ENCODE measurements around the gene IL1RAPL1.

IL1RAPL1 gene

GRCh38 chrX:29691044-29691443 lies 1103.8 kb downstream of the IL1RAPL1 start:
- Histone ChIP-seq H3K4me2 (ENCODE audit: insufficient read depth, low read length, poor library complexity, severe bottlenecking) (no peak overlapping the region), H3K36me3 (replicated peaks in 1 of 2; ENCODE audit: control insufficient read depth in 2 of 2, insufficient read depth in 2 of 2, low read length in 2 of 2) (no peaks in the 10 kb centered on the region), H3K27ac (replicated peaks; ENCODE audit: low read length) (no peak overlapping the region), H3K9ac (ENCODE audit: low read depth, low read length, poor library complexity) (no peak overlapping the region), H3K4me1 (ENCODE audit: control insufficient read depth in 2 of 2, insufficient read depth in 1 of 2, low read depth in 1 of 2, low read length in 2 of 2) (no peaks in the 10 kb centered on the region), H3K9me3 (replicated peaks in 1 of 2; ENCODE audit: control insufficient read depth in 2 of 2, insufficient read depth in 1 of 2, low read depth in 1 of 2, low read length in 2 of 2) (no peaks in the 10 kb centered on the region), H2BK5ac (ENCODE audit: low read length) (no peak overlapping the region), H2AFZ (ENCODE audit: low read length) (no peak overlapping the region), H3K14ac (ENCODE audit: low read length) (no peak overlapping the region), H2AK5ac (ENCODE audit: low read depth, low read length) (no peak overlapping the region), H4K91ac (ENCODE audit: low read depth, low read length, poor library complexity) (no peak overlapping the region), H3K23ac (ENCODE audit: low read depth, low read length, poor library complexity) (no peak overlapping the region), H2BK12ac (ENCODE audit: low read length) (no peak overlapping the region), H2BK120ac (ENCODE audit: low read depth, low read length) (no peak overlapping the region), H3K4ac (ENCODE audit: low read length) (no peak overlapping the region), H4K8ac (ENCODE audit: low read depth, low read length) (no peak overlapping the region), H2BK15ac (ENCODE audit: low read length) (no peak overlapping the region), H3K79me1 (ENCODE audit: low read depth, low read length) (no peaks in the 10 kb centered on the region), H3K18ac (ENCODE audit: low read length) (no peak overlapping the region), H3K27me3 (ENCODE audit: control insufficient read depth in 3 of 3, insufficient read depth in 3 of 3, low read depth in 1 of 3, low read length in 3 of 3) (no peaks in the 10 kb centered on the region), H3K4me3 (ENCODE audit: low read length in 2 of 2) (no peak overlapping the region)
- no CpG with 5 or more reads among the region's 3 CpGs for WGBS, 2 donors (ENCODE audit: extremely low coverage in 2 of 2, insufficient read length in 2 of 2, insufficient replicate concordance in 1 of 2)
- DNase-seq (ENCODE audit: low spot score): no peak

- Histone ChIP-seq H3K9me3 (replicated peaks in 1 of 2; ENCODE audit: control insufficient read depth in 2 of 2, insufficient read depth in 1 of 2, low read depth in 1 of 2, low read length in 2 of 2) (no peaks in the 10 kb centered on the region), H4K8ac (ENCODE audit: low read depth, low read length) (no peak overlapping the region), H2AK5ac (ENCODE audit: low read depth, low read length) (no peak overlapping the region), H3K23ac (ENCODE audit: low read depth, low read length, poor library complexity) (no peak overlapping the region), H3K79me1 (ENCODE audit: low read depth, low read length) (no peaks in the 10 kb centered on the region), H3K27ac (replicated peaks; ENCODE audit: low read length) (no peak overlapping the region), H3K9ac (ENCODE audit: low read depth, low read length, poor library complexity) (no peak overlapping the region), H2BK5ac (ENCODE audit: low read length) (no peak overlapping the region), H2BK12ac (ENCODE audit: low read length) (no peak overlapping the region), H3K36me3 (replicated peaks in 1 of 2; ENCODE audit: control insufficient read depth in 2 of 2, insufficient read depth in 2 of 2, low read length in 2 of 2) (no peaks in the 10 kb centered on the region), H3K4me1 (ENCODE audit: control insufficient read depth in 2 of 2, insufficient read depth in 1 of 2, low read depth in 1 of 2, low read length in 2 of 2) (no peaks in the 10 kb centered on the region), H2BK120ac (ENCODE audit: low read depth, low read length) (no peak overlapping the region), H2AFZ (ENCODE audit: low read length) (no peak overlapping the region), H3K4me3 (ENCODE audit: low read length in 2 of 2) (no peak overlapping the region), H3K4ac (ENCODE audit: low read length) (no peak overlapping the region), H3K27me3 (ENCODE audit: control insufficient read depth in 3 of 3, insufficient read depth in 3 of 3, low read depth in 1 of 3, low read length in 3 of 3) (no peaks in the 10 kb centered on the region), H4K91ac (ENCODE audit: low read depth, low read length, poor library complexity) (no peak overlapping the region), H2BK15ac (ENCODE audit: low read length) (no peak overlapping the region), H3K18ac (ENCODE audit: low read length) (no peak overlapping the region), H3K4me2 (ENCODE audit: insufficient read depth, low read length, poor library complexity, severe bottlenecking) (no peak overlapping the region), H3K14ac (ENCODE audit: low read length) (no peak overlapping the region)
- DNase-seq (ENCODE audit: low spot score): no peak
- no CpG with 5 or more reads among the region's 3 CpGs for WGBS, 2 donors (ENCODE audit: extremely low coverage in 2 of 2, insufficient read length in 2 of 2, insufficient replicate concordance in 1 of 2)
Observed at GRCh38 chrX:29693912-29694311, 1106.7 kb downstream of the IL1RAPL1 start.

GRCh38 chrX:29699239-29699638 lies 1112.0 kb downstream of the IL1RAPL1 start:
- Histone ChIP-seq H3K18ac (ENCODE audit: low read length) (no peak overlapping the region), H4K8ac (ENCODE audit: low read depth, low read length) (no peak overlapping the region), H3K4me3 (ENCODE audit: low read length in 2 of 2) (no peak overlapping the region), H3K79me1 (ENCODE audit: low read depth, low read length) (no peaks in the 10 kb centered on the region), H2BK120ac (ENCODE audit: low read depth, low read length) (no peak overlapping the region), H3K4ac (ENCODE audit: low read length) (no peak overlapping the region), H2AFZ (ENCODE audit: low read length) (no peak overlapping the region), H2BK5ac (ENCODE audit: low read length) (no peak overlapping the region), H3K4me2 (ENCODE audit: insufficient read depth, low read length, poor library complexity, severe bottlenecking) (no peak overlapping the region), H3K23ac (ENCODE audit: low read depth, low read length, poor library complexity) (no peak overlapping the region), H2BK15ac (ENCODE audit: low read length) (no peak overlapping the region), H3K9me3 (replicated peaks in 1 of 2; ENCODE audit: control insufficient read depth in 2 of 2, insufficient read depth in 1 of 2, low read depth in 1 of 2, low read length in 2 of 2) (no peaks in the 10 kb centered on the region), H2AK5ac (ENCODE audit: low read depth, low read length) (no peak overlapping the region), H3K36me3 (replicated peaks in 1 of 2; ENCODE audit: control insufficient read depth in 2 of 2, insufficient read depth in 2 of 2, low read length in 2 of 2) (no peaks in the 10 kb centered on the region), H3K9ac (ENCODE audit: low read depth, low read length, poor library complexity) (no peak overlapping the region), H3K14ac (ENCODE audit: low read length) (no peak overlapping the region), H3K4me1 (ENCODE audit: control insufficient read depth in 2 of 2, insufficient read depth in 1 of 2, low read depth in 1 of 2, low read length in 2 of 2) (no peaks in the 10 kb centered on the region), H3K27me3 (ENCODE audit: control insufficient read depth in 3 of 3, insufficient read depth in 3 of 3, low read depth in 1 of 3, low read length in 3 of 3) (no peaks in the 10 kb centered on the region), H3K27ac (replicated peaks; ENCODE audit: low read length) (no peak overlapping the region), H4K91ac (ENCODE audit: low read depth, low read length, poor library complexity) (no peak overlapping the region), H2BK12ac (ENCODE audit: low read length) (no peak overlapping the region)
- DNase-seq (ENCODE audit: low spot score): no peak
- WGBS, 2 donors (ENCODE audit: extremely low coverage in 2 of 2, insufficient read length in 2 of 2, insufficient replicate concordance in 1 of 2): no CpG with 5 or more reads among the region's 1 CpG

DNA sequence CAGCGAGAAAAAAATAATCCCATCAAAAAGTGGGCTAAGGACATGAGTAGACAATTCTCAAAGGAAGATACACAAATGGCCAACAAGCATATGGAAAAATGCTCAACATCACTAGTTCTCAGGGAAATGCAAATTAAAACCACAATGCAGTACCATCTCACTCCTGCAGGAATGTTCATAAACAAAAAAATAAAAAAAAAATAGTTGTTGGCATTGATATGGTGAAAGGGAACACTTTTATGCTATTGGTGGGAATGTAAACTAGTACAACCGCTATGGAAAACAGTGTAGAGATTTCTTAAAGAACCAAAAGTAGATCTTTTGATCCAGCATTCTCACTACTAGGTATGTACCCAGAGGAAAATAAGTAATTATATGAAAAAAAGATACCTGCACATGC lies 1119.8 kb downstream of the IL1RAPL1 start:
- Histone ChIP-seq H3K23ac (ENCODE audit: low read depth, low read length, poor library complexity) (no peak overlapping the region), H2BK15ac (ENCODE audit: low read length) (no peak overlapping the region), H2BK120ac (ENCODE audit: low read depth, low read length) (no peak overlapping the region), H3K27ac (replicated peaks; ENCODE audit: low read length) (no peak overlapping the region), H3K18ac (ENCODE audit: low read length) (no peak overlapping the region), H2BK5ac (ENCODE audit: low read length) (no peak overlapping the region), H4K91ac (ENCODE audit: low read depth, low read length, poor library complexity) (no peak overlapping the region), H4K8ac (ENCODE audit: low read depth, low read length) (no peak overlapping the region), H3K79me1 (ENCODE audit: low read depth, low read length) (no peaks in the 10 kb centered on the region), H3K9ac (ENCODE audit: low read depth, low read length, poor library complexity) (no peak overlapping the region), H3K4me1 (ENCODE audit: control insufficient read depth in 2 of 2, insufficient read depth in 1 of 2, low read depth in 1 of 2, low read length in 2 of 2) (no peaks in the 10 kb centered on the region), H3K14ac (ENCODE audit: low read length) (no peak overlapping the region), H3K36me3 (replicated peaks in 1 of 2; ENCODE audit: control insufficient read depth in 2 of 2, insufficient read depth in 2 of 2, low read length in 2 of 2) (no peaks in the 10 kb centered on the region), H3K9me3 (replicated peaks in 1 of 2; ENCODE audit: control insufficient read depth in 2 of 2, insufficient read depth in 1 of 2, low read depth in 1 of 2, low read length in 2 of 2) (no peaks in the 10 kb centered on the region), H3K4ac (ENCODE audit: low read length) (no peak overlapping the region), H3K4me3 (ENCODE audit: low read length in 2 of 2) (no peak overlapping the region), H2AFZ (ENCODE audit: low read length) (no peak overlapping the region), H3K4me2 (ENCODE audit: insufficient read depth, low read length, poor library complexity, severe bottlenecking) (no peak overlapping the region), H3K27me3 (ENCODE audit: control insufficient read depth in 3 of 3, insufficient read depth in 3 of 3, low read depth in 1 of 3, low read length in 3 of 3) (no peaks in the 10 kb centered on the region), H2AK5ac (ENCODE audit: low read depth, low read length) (no peak overlapping the region), H2BK12ac (ENCODE audit: low read length) (no peak overlapping the region)
- WGBS, 2 donors (ENCODE audit: extremely low coverage in 2 of 2, insufficient read length in 2 of 2, insufficient replicate concordance in 1 of 2): no CpG with 5 or more reads among the region's 2 CpGs
- no peak for DNase-seq (ENCODE audit: low spot score)

Measured in neuronal stem cell (in vitro differentiated cells).